ENCODE results near the gene RFC4. TPM values are rescaled to one million over a fixed set of nuclear protein-coding genes. Genes with fewer than 3 reads are reported as not detected.

Gene RFC4
- total and polyA plus RNA-seq, 2 of the 8 experiments (the other 6 are each of a cell fraction or from before 2014, with no cell fraction given) = 21.8 to 86.9 TPM

GRCh38 chr3:186825872-186826409 lies 19.7 kb upstream of the RFC4 start (continued):
- no peak for TF ChIP-seq POU5F1 (IDR thresholded peaks at IDR 0.05; ENCODE audit: low read depth, low read length)
- no peak for TF ChIP-seq TAF7 (optimal IDR thresholded peaks at IDR 0.05; ENCODE audit: borderline replicate concordance, low read depth, low read length)
- TF ChIP-seq HDAC2 (IDR thresholded peaks at IDR 0.05; ENCODE audit: borderline replicate concordance in 1 of 2, low read depth in 2 of 2, low read length in 2 of 2) = no peak
- no peak for TF ChIP-seq ATF3 (IDR thresholded peaks at IDR 0.05; ENCODE audit: insufficient read depth, low read depth, low read length)
- TF ChIP-seq JUN (IDR thresholded peaks at IDR 0.05; ENCODE audit: low read depth, low read length) = no peak
- TF ChIP-seq CHD2 (IDR thresholded peaks at IDR 0.05; ENCODE audit: low read length) = no peak

Data from H1 (cell line).